Keratinocyte (primary cell): ENCODE results near the gene PCDHB13.

Source experiments
- CTCF ChIP-seq, 3 experiments: IDR thresholded peaks in 1 of 3; conservative IDR thresholded peaks in 1 of 3; optimal IDR thresholded peaks in 1 of 3; 2 replicates in 2 of 3; 3 replicates in 1 of 3; pipeline versions ENCODE3 to v1.5.1; 2011; ENCODE audit warnings: low read length in 3 of 3, mild to moderate bottlenecking in 3 of 3, moderate library complexity in 2 of 3, control low read depth in 1 of 3, inconsistent platforms in 1 of 3; ENCODE audit not compliant: insufficient read depth in 2 of 3; ENCODE audit errors: extremely low read depth in 1 of 3
- EZH2 ChIP-seq: IDR thresholded peaks from one replicate; pipeline ENCODE4 v1.6.1; 2012; ENCODE audit warnings: inconsistent platforms, mild to moderate bottlenecking, low read length, moderate library complexity

- TF ChIP-seq EZH2 = no peak
- no peak for TF ChIP-seq CTCF (optimal IDR thresholded peaks at IDR 0.05 in 1 of 3, IDR thresholded peaks at IDR 0.05 in 1 of 3, conservative IDR thresholded peaks at IDR 0.05 in 1 of 3; ENCODE audit: extremely low read depth in 1 of 3, insufficient read depth in 2 of 3, low read length in 3 of 3)
These were observed 47.5 kb downstream of the PCDHB13 start for GRCh38 chr5:141261238-141261546.
